ENCODE measurements around the gene CD22. TPM values are rescaled to one million over a fixed set of nuclear protein-coding genes. Genes with fewer than 3 reads are reported as not detected.

Gene CD22
- total and polyA plus RNA-seq, 2 of the 13 experiments (the other 11 are each of a cell fraction or from before 2014, with no cell fraction given), result 0.71 to 1.7 TPM

GRCh38 chr19:35352448-35353304, 23.7 kb downstream of the CD22 start (continued):
- TF ChIP-seq PRDM4 (CRISPR knock-in tag; IDR thresholded peaks at IDR 0.05; ENCODE audit: borderline replicate concordance), result no peak
- TF ChIP-seq GRHL1 (CRISPR knock-in tag; conservative IDR thresholded peaks at IDR 0.05), result no peak
- no peak for TF ChIP-seq NFE2 (CRISPR knock-in tag; IDR thresholded peaks at IDR 0.05)
- no peak for TF ChIP-seq NFATC3 (CRISPR knock-in tag; IDR thresholded peaks at IDR 0.05)
- TF ChIP-seq PHB2 (IDR thresholded peaks at IDR 0.05; ENCODE audit: partially characterized antibody), result no peak
- peak; percentile 43; the same call in 1 of the 2 replicates for TF ChIP-seq ZMYM3 (CRISPR knock-in tag; IDR thresholded peaks at IDR 0.05)
- no peak for TF ChIP-seq GATA4 (IDR thresholded peaks at IDR 0.05; ENCODE audit: borderline replicate concordance, low read depth)
- no peak for TF ChIP-seq ZNF281 (CRISPR knock-in tag; IDR thresholded peaks at IDR 0.05; ENCODE audit: borderline replicate concordance)
- TF ChIP-seq FOXA1 (IDR thresholded peaks at IDR 0.05), result no peak
- no peak for TF ChIP-seq FOXA1 (CRISPR knock-in tag; IDR thresholded peaks at IDR 0.05)
- no peak for TF ChIP-seq ZIK1 (CRISPR knock-in tag; IDR thresholded peaks at IDR 0.05; ENCODE audit: borderline replicate concordance, low read depth)
- peak; percentile 31; the same call in 1 of the 2 replicates for TF ChIP-seq CBX5 (CRISPR knock-in tag; IDR thresholded peaks at IDR 0.05; ENCODE audit: borderline replicate concordance)
- TF ChIP-seq KDM6A (CRISPR knock-in tag; IDR thresholded peaks at IDR 0.05; ENCODE audit: low read depth), result no peak
- no peak for TF ChIP-seq PCBP2 (optimal IDR thresholded peaks at IDR 0.05; ENCODE audit: low read depth, low read length, poor library complexity, severe bottlenecking)
- no peak for TF ChIP-seq ZNF337 (CRISPR knock-in tag; IDR thresholded peaks at IDR 0.05; ENCODE audit: borderline replicate concordance, low read depth)
- TF ChIP-seq ZNF710 (CRISPR knock-in tag; IDR thresholded peaks at IDR 0.05; ENCODE audit: borderline replicate concordance), result no peak
- TF ChIP-seq ZNF260 (CRISPR knock-in tag; IDR thresholded peaks at IDR 0.05; ENCODE audit: borderline replicate concordance, low read depth), result no peak
- no peak for TF ChIP-seq MZF1 (CRISPR knock-in tag; IDR thresholded peaks at IDR 0.05; ENCODE audit: borderline replicate concordance)
- TF ChIP-seq ARHGAP35 (CRISPR knock-in tag; IDR thresholded peaks at IDR 0.05; ENCODE audit: borderline replicate concordance), result no peak
- TF ChIP-seq ZNF138 (CRISPR knock-in tag; IDR thresholded peaks at IDR 0.05; ENCODE audit: low read depth), result no peak

Measured in HepG2 (cell line).